NCI-H460 (cell line): Measurements from ENCODE around the gene KCTD16. TPM values are rescaled to one million over a fixed set of nuclear protein-coding genes. Genes with fewer than 3 reads are reported as not detected.

Source experiments
- DNase-seq: peaks from one replicate; pipeline ENCODE4 v3.0.0-alpha.2; 2016; ENCODE audit warnings: low read depth; ENCODE audit errors: extremely low read depth
- total RNA-seq: library from RNA; depleted of rRNA; stranded (reverse); fragments of >200 nt; shearing (Covaris generic); gene quantifications from 2 replicates; pipeline ENCODE4 v1.2.3, GENCODE V29; 2014

Gene KCTD16
- total RNA-seq, 1 experiment from 2014 or later = 2.8 TPM

DNA sequence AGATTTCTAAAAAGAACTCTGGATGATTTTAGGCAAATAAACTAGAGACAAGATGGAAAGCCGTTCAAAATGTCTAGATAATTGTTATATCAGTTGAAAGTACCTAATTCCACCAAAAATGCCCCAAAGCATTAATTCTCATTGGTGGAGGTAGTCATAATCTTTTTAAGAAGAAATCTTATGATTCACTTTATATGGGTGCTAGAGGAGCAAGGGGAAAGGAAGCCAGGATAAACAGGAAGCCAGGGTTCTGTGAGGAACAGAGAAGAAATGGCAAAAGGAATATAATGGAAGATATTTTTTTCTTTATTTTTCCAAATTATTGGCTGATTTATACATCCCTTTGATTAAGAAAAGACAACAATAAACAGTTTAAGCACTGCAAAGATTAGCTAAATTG lies 8.0 kb upstream of the KCTD16 start:
- no peak for DNase-seq

DNA sequence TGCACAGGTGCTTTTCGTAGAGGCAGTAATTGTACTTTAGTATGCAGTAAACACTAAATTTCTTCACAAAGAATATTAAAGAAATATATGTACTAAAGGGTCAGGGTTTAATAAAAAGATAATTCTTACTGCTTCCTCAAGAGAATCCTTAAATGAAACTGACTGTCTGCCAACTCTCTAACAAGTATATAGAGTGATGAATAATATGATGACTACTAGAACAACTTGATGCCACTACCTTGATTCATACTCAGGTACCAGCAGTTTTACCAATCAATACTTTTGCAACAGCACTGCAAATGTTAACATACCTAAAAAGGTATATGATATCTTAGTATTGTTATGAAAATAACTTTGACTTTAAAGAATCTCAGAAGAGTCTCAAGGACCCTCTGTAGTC lies 4.0 kb upstream of the KCTD16 start:
- DNase-seq = no peak

DNA sequence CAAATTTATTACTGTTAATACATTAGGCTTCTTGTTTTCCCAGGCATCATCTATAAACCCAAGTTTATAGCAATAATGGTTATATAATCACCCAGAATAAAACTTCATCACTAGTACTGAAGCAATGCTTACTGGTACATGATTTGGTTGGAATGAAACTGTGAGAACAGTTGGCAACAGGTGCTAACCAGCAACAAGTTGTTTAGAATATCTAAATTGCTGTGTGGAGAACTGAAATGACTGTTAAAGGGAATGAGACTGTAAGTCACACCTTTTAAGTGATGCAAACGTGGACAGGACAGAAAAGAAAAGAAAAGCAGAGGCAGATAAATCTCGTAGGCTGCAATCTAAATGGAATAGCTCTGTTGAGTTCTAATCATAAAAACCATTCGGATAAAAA lies 2.7 kb upstream of the KCTD16 start:
- no peak for DNase-seq

DNA sequence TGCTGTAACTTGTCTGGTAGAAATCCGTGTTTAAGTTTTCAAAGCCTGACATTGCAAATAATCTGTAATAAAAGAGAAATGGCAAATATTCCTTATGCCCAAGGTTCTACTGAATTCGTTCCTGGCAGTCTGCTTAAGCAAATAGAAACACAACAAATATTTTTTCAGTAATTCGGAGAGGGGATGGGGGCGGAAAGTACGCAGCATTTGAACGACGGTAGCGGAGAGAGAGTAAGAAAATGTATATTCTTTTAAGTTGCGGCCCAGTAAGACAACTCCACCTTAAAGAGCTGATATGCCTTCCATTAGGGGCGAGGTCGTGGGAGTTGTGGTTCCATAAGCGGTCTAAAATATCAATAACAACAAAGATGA lies 783 bp upstream of the KCTD16 start:
- DNase-seq = no peak

DNA sequence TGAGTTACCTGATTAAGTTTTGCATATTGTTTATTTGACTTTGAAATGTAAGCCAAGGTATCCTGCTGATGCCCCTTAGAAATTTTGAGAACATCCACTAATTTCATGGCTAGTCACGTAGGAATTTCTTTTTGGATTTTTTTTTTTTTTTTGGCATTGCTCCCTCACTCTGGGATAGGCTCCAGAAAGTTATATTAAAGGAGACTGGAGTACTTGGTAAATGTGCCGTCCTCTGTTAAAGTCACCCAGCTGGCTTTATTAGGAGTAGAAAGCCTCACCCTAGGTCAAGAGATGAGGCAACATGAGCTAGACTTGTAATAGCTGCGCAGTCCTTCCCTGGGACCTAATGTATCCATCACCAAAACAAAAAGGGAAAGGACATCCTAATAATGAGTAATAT lies 3.1 kb downstream of the KCTD16 start:
- no peak for DNase-seq

DNA sequence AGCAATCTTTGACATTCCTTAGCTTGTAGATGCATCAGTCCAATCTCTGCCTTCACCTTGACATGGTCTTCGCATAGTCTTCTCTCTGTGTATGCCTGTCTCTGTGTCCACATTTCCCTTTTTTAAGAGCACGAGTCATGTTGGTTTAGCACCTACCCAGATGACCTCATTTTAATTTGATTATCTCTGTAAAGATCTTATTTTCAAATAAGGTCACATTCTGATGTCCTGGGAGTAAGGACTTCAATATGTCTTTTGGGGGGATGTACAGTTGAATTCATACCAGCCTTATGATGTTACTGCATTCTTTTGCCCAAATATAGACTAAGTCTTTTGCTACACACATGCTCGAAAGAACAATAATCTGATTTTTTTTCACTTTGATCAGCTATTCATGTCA lies 6.9 kb downstream of the KCTD16 start:
- no peak for DNase-seq

DNA sequence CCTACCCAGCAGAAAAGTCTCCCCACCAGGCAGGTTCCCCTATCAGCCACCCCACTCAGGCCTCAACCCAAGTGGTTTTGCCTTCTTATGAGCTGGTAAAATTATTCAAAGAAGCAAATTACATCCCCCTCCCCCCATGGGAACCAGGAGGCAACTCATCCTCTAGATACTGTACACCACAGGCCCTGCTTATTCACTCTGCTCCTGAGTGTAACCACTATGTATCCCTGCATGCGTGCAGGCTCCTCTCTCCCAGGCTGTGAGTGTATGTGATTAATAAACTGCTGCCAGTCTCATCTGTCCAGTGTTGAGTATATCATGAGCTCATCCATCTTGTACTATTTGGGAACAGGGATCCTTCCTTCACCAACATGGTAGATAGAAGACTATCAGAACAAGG lies 8.6 kb downstream of the KCTD16 start:
- DNase-seq = no peak

DNA sequence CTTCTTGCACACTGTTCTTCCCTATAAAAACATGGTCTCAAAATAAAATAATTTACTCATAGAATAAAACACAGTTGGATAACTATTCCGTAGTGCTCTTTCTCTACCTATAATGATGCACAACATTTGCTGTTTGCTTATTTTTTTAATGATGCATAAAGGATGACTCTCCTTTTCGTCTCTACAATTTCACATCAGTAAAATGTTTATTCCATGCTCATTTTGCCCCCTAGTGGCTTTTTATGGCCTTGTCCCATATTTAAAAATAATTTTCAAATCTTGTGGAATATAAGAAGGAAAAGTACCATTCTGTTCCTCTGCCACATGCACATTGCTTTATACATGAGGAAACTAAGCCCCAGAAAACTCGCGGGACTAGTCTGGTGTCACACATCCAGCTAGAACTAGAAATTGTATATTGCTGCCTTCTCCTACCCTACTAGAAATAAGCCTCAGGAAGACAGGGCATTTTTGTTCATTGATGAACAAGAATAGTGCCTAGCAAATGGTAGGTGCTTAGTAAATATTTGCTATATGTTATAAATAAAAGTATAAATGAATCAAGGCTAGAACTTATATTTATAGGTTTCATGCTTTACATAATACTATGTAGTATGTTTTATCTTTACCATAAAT lies 12.7 kb downstream of the KCTD16 start:
- DNase-seq = no peak

DNA sequence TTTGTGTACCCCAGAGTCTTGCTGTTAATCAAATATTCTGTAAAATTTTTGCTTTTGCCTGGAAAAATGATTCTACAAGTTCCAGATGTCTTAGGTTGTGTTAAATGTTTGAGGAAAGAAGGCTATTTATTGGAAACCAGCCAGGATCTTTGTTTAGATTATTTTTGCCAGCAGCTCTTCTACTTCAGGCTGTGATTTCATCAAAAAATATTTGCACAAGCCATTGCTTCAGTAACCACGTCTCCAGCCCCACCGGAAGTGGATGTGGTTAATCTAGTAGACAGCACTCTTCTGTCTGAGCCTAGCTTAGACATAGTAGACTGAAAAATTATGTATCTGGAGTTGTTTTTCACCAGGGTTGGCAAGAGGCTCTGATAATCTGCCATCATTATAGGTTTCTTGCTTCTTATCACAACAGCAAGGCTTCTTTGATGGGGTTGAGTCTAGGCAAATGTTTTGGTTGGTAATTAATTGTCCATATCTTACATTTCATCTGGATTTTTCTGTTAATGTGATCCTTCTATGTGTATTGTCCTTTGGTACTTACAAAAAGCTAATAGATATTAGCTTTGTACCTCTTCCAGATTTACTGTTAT lies 17.1 kb downstream of the KCTD16 start:
- DNase-seq = no peak

DNA sequence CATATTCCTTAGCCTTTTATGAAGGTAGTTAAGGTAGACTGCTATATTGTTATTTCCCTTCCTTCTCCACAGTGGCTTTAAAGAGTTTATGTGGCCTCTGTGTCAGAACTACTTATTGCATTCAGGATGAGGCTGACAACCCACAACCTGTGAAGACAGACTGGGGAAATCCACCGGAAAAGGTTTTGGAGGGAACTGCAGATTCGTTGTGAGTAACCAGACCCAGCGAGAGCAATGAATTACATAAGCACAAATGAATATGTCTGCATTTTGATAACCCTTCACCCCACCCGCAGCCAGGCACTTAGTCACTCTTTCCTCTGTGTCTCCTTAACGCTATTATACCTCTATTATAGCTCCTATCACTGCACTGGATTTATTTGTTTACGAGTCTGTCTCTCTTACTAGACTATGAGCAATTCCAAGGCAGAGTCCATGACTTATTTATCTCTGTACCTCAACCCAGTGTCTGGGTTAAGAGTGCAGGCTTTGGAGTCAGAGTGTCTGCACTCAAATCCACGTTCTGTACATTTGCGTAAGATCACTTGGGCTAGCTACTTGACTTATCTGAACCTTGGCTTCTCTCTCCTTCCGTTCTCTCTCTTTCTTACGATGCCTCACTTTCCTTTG lies 19.2 kb downstream of the KCTD16 start:
- DNase-seq = no peak

DNA sequence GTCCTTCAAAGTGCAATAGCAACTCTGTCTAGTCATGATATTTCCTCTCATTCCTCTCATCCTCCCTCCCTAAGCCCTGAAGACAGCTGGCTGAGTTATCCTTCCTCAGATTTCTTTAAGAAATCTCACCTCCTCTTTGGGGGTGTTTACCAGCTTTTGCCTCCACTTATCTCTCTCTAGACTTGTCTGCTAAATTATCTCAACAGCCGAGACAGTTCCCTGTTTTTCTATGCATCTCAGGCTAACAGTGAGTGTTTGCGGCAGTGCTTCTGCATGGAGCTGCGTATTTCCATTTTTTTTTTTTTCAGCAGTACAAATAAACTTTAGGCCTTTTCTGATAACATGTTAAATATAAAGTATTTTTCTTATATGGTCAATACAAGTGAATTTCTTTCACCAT lies 20.9 kb downstream of the KCTD16 start:
- no peak for DNase-seq

DNA sequence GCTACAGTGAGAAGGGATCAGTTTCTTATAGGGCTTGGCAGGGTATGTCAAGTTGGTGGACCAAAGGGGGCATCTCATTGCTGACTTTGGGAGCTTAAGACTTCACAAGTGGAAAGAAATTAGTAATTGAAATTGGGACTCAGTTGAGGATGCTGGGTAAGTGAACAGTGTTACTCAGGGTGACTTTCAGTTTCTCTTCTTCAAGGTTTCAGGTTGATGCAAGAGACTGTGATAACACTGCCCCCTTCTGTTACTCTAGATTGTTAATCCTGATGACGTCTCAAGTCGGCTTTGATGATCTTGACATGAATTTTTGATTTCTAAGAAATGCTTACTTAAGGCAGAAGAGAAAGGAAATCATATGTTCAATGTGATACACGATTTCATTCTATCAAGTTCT lies 21.3 kb downstream of the KCTD16 start:
- peak; percentile 85 for DNase-seq

DNA sequence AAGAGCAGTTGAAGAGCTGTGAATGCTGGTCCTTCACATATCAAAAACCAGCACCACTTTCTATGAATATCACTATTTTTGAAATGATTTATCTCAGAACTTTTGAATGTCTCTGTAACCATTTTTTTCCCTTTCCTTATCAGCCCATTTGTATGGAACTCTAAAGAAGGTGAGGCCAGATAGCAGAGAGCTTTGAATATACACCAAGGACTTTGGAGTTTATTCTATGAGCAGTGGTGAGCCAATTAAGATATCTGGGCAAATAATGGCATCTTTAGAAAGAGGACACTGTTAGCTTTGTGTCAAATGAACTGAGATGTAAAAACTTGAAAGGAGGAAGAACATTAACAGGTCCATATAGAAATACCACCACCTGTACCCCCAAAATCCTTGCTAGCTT lies 22.0 kb downstream of the KCTD16 start:
- no peak for DNase-seq

DNA sequence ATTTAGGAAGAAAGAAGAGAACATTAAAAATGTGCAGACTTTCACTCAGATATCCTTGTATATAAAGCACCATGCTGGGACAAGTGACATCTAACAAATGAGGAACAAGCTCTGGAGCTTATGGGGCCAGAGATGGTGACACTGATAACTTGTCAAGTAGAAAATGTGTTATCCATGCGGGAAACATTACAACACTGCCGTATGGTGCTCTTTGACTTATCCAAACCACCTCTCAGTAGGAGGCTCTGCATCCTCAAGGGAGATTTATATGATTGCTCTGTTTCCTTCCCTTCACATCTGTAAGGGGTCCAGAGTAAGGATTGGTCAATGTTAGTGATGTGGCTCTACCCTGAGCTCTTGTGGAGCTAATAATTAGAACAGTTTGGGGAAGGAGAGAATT lies 23.5 kb downstream of the KCTD16 start:
- no peak for DNase-seq

DNA sequence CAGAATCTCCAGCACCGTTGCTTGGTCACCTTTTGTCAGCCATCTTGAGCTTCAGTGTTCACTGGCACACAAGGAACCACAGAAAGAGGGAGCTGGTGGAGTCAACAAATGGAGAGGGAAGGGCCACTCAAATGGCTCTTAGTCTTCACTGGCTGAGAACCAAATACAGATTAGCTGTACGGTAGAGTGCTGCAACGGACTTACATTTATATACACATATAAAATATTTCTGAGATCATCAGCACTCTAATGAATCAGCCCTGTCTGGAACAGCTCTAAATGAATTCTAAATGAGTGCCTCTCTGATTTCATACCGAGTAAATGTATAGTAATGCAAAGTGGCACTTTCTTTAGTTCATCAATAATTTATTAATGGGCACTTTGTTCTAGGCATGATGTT lies 24.8 kb downstream of the KCTD16 start:
- no peak for DNase-seq

DNA sequence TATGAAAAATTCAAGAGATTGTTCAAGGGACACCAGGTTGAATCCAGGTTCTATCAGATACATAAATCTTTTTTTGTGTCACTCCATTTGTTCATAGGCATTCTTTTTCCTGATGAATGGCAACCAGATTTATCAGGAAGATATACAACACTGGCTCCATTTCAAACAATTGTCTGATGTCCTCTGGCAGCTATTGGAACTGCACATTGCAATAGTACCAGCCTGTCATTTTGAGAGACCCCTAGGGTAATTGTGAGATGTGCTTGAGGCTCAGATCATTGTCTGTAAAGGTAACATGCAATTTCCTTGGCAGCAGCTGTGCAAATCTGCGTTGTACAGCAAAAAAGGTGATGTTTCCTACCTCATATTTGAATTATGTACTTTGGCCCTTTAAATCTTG lies 25.9 kb downstream of the KCTD16 start:
- DNase-seq = no peak

DNA sequence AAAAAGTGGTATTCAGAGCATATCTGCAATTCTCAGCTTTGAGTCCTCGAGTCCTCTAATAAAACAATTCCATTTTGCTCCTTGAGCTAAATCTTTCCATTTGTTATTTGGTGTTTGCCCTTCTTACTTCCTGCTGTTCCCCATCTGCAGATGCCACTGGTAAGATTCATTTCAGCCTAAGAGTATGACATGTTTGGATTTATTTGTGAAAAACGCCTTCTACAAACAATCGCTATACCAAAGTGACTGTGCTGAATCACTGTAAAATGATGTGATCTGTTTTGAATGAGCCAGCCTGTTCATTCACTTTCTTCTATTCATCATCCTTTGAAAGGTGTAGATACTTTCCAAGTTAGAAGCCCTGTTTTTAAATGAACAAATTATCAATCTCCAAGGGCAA lies 27.7 kb downstream of the KCTD16 start:
- peak; percentile 92 for DNase-seq

DNA sequence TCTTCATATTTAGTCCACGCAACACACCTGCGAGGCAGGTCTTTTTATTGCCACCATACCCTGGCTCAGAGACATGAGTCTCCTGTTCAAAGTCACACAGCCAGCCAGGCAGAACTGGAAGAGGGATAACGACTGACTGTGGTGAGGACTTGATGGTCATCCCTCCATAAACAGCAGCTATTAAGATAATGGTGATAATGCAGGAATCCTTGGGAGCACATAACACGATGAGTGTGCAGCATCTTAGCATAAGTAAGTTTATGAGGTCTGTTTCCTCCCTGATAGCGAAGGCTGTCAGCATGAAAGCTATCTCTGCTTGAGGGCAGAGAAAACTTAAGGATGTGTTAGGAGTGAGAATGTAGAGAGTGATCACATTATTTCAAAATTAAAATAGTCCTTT lies 30.9 kb downstream of the KCTD16 start:
- DNase-seq = no peak

DNA sequence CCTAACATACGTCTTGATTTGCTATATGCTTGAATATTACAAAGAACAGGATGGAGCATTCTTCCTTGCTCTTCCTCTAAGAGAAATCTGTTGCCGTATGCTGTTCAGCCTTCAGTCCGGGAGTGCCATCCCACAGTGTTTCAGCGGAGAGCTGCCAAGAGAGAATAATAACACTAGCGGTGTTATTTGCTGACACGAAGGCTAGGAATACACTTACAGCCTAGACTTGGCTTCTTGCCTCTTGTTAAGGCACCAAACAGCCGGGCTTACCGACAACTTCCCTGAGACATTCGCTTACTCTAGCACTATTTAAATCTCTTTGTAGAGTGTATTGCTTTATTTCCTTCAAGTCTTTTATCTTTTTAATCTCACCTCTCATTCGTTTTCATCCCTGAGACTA lies 31.4 kb downstream of the KCTD16 start:
- DNase-seq = peak; percentile 69

DNA sequence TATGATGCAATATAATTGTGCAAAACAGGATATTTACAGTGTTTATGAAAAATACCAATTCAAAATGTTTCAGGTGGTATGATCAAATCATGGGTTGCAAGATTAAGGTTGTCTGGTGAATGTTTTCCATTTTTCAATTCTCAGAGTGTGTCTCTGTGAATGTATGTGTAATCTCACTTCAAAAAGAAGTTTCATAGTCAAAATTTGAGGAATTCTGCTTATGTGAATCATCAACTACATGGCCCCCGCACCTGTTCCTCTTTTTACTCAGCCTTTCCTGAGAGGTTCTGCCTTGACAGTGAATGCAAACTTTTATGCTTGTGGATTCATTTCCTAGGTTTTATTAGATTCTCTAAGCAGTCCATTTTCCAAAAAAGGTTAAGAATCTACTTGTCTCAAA lies 32.1 kb downstream of the KCTD16 start:
- DNase-seq = no peak

DNA sequence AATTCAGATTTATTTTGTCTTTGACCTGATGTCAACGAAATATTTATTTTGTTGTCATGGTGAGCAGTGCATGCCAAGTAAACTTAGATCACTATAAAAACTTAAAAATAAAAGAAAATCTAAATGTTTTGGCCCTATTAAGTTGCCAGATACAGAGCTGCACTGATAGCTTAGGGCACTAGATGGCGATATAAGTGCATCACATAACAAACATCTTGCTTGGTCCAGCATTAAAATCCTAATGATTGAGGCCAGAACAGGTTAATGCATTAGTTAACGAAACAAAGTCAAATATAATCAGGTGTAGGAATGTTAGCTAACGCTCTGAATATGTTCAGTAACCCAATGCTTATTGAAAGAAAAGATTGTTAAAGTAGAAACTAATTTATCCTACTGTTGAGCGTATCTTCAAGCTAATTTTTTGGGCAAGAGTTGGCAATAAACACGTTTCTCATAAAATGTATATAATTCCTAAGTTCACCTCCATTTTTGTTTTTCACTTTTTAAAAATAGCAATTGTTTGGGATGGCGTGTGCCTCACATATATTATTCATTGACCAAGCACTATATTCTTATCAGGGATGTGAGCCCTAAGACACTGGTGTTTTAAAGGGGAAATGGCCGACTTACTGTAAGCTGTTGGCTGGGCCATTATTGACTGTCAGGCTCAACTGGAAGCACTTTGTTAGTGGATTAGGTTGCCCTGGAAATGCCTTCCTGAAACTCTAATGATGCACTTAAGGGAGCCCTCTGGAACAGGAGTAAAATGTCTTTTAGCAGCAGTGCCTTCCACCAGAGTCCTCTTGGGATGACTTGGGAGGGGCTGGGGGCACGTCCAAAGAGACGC lies 33.3 kb downstream of the KCTD16 start:
- peak; percentile 71 for DNase-seq

DNA sequence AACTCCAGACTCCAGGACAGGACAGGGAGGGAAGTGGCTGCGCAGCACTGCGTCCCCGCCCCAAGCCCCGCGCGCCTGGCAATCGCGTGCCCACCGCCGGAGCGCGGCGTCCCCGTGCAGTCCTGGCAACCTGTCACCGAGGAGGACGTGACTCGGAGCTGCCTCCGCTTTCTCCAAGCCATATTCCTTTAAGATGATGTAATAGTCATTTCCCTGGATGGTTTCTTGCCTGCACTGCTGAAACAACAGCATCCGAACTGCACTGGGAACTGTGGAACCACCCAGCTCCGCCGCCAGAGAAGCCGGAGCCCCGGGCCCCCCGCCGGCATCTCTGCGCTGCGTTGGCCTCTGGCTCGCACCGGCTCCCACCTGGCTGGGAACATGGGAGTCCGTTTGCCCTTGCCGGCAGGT lies 34.5 kb downstream of the KCTD16 start:
- no peak for DNase-seq
